A673 (cell line): ENCODE measurements around the gene COL5A3.

Experiments used
- CTCF ChIP-seq: fragments of 300-800, 200-600 bp; sonication (generic); conservative IDR thresholded peaks from 2 replicates; pipeline ENCODE4 v1.5.1; 2017; ENCODE audit warnings: low read depth, mild to moderate bottlenecking, antibody characterized with exemption, low read length, moderate library complexity, mixed read lengths
- EZH2 ChIP-seq: fragments of 200-600 bp; sonication (generic); IDR thresholded peaks from 2 replicates; pipeline ENCODE4 v1.6.1; 2017; ENCODE audit warnings: borderline replicate concordance, low read depth, mild to moderate bottlenecking, mixed read lengths, antibody characterized with exemption, low read length; ENCODE audit not compliant: poor library complexity, severe bottlenecking

- TF ChIP-seq CTCF (no peak), EZH2 (no peak)
Measured at GRCh38 chr19:10037367-10037766, 27.1 kb upstream of the COL5A3 start.
